GM18870 (cell line): Measurements from ENCODE around the gene COASY.

ENCODE experiments used
- ATAC-seq: cut with Tn5 transposase; IDR thresholded peaks from one replicate; pipeline ENCODE4 v1.9.1; 2021; ENCODE audit warnings: moderate library complexity; ENCODE audit not compliant: unreplicated experiment

COASY gene

DNA sequence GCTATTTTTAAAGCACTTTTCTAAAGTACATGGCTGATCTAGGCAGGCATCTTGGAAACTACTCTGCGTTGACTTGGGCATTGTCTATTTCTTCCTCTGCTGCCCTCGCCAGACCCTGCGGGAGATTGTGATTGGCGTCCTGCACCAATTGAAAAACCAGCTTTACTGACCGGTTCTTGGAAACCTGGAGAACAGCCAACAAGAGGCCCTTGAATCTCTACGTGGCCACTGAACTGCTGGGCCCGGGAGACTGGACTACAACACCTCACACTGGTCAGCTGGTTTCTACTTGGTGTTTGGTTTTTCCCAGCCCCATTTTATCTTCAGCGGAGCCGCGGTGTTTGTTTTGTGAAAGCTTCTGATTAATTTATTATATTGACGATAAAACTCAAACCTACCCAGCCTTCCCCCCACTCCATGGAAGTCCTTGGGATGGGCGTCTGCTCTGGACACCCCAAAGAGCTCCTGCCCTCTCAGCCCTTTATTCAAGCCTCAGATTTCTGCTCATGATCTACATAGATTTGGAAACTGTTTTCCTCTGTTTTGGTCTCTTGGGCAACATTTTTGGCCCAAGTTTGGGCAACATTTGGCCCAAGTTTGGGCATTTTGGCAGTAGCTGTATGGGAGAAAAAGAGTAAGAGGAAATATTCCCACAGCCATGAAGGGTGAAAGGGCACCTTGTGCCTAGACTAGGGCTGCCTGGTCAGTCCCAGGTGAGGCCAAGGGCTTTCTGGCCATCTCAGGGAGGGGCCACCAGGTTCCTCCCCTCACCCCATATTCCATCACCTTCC, 9.7 kb downstream of the COASY start:
- no peak for ATAC-seq

DNA sequence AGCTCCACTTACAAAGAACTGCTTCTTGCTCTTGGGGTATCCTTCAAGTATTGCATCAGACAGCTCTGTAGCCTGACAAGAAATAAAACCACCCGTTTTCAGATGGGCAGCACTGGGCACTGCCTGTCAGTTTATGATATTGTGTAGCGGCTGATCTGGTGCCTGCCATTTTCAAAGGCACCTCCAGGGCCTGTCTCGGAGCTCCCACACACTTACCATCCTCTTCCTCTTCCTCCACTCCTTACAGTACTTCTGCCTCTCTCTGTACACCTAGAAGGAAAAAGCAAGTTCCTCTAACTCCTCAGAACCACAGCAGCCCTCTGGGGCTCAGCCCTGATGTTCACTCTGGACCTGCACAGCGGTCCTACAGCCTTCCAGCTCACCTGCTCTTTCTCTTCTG, 11.1 kb downstream of the COASY start:
- ATAC-seq = no peak

DNA sequence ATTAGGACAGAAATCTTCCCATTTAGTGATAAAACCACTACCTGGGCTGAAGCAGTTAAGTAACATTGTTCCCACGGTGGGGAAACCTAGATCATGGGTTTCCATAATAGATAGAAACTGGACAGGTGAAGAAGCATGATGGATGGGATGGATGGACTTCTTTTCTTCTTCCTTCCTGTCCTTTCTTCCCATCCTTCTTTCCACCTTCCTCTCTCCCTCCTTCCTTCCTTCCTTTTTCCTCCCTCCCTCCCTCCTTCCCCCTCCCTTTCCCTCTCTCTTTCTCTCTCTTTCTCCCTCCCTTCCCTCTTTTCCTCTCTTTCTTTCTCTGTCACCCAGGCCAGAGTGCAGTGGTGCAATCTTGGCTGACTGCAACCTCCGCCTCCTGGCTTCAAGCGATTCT, 12.5 kb downstream of the COASY start:
- ATAC-seq = no peak

DNA sequence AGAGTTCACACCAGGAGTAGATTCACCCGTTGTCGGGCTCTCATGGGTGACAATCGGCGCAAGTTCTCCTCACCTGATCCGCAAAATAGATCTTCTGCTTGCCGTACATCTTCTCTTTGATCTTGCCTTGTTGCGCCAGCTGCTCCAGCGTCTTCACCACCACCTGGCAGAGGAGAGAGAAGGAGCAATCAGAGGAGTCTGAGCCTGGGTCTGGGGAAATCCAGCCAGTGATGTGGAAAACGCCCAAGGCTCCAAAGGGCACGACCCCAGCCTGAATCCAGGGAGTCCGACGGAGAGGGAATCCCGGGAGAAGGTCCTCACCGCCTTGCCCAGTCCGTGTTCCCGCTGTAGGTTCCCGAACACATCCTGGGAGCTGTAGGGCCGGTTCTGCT, 15.2 kb downstream of the COASY start:
- ATAC-seq = no peak

DNA sequence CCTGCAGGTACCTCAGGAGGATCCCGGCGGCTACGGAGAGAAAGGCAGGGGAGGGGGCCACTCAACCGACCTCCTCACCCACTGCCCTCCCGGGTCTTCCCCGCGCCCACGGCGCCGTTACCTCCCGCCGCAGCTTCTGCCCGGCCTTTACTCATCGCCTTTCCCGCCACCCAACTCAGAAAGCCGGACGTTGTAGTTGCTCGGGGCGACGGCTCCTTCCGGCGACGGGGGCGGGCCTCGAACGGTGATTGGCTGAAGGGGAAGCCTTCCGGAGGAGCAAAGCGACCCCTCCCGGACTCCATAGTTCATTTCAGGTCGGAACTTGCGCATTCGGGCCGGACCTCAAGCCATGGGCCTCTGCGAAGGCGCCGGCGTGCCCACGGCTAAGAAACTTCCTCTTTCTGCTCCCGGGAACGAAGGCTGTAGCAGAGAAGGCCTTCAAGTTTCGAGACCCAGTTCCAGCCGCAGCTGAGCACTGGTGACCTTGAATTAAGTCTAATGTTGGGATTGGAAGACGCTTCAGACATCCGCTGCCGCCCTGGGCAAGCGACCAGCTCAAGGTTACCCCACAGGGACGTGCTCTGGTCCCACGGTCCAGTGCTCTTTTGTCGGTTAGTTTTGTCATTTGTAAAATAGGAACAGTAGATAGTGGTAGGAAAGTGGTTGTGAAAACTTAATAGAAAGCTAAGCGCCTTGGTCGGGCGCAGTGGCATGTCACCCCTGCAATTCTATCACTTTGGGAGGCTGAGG, 15.8 kb downstream of the COASY start, which contains the start of gene PSMC3IP:
PSMC3IP (minus strand) TSS at position 198 of the 750 bp plus-strand sequence; CDS start at position 155, 43 bp downstream.
- peak; percentile 54 for ATAC-seq

DNA sequence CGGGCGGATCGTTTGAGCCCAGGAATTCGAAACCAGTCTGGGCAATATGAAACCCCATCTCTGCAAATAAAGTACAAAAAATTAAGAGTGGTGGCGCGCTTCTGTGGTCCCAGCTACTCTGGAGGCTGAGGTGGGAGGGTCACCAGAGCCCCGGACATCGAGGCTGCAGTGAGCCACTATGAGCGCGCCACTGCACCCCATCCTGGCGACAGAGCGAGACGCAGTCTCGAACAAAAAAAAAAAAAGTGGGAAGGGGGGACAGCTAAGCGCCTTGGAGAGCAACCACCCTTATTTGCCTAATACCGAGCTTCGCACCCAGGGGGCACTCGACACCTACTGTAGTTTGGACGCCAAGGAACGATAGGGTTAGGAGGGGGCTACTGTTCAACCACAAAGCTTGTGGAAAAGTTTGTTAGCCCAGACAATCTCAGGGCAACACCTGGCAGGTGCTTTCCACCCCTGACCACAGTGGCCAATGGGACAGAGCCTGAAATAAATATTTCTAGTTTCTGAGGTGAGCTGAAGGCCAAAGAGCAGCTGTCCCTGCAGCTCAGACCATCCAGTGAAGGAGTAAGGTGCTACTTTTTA, 16.4 kb downstream of the COASY start:
- ATAC-seq = peak; percentile 51

DNA sequence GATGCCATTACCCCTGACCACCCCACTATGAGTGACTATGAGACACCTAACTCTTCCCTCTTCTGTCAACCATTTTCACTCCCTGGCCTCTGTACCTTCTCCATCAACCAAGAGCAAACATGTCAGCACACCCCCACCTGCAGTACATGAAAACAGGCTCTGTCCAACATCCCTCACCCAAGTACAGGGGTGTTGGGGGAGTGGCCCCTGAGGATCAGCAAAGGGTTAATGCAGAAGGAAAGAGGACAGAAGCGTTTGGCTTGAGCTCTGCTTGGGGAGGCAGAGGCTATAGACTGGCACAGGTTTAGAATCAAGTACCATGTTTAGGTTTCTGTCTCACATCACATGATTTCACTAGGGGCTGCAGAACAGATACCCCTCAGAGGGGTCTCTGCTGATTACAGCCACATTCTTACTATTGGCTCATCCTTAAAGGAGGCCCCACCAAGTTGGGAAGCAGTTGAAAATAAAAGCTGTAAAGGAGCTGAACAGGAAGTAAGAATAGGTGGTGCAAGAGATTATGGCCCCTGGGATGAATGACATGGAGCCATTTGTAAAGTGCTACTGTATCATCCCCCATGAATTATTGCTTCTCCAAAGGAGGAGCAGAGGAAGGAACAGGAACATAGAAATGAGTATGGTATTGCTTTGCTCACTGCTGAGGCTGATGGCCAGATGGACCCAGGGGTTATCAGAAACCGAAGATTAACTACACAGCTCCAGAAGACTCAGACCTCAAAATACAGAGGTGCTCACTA, 18.0 kb downstream of the COASY start:
- ATAC-seq = no peak

DNA sequence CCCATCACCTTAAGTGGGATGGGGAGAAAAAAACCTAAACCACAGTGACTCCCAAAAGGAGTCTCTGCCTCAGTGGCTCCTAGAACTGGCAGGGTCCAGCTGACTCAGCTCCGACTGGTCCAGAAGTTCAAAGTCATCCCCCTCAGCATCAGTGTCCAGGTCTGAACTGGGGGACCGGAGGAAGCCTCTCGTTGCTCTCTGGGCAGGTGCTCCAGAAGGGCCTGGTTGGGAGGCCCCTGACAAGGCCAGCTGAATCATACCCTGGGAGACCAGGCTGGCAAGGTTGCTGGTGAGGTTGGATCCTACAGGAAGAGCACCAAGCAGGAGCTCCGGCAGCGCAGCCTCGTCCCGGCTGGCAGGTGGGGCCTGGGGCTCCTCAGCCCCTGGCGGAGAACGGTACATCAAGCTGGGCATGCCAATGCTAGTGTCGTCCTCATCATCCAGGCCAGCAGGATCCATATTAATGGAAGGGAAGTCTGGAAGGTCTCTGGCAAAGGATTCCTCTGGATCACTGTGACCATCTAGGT, 19.9 kb downstream of the COASY start:
- ATAC-seq = no peak

DNA sequence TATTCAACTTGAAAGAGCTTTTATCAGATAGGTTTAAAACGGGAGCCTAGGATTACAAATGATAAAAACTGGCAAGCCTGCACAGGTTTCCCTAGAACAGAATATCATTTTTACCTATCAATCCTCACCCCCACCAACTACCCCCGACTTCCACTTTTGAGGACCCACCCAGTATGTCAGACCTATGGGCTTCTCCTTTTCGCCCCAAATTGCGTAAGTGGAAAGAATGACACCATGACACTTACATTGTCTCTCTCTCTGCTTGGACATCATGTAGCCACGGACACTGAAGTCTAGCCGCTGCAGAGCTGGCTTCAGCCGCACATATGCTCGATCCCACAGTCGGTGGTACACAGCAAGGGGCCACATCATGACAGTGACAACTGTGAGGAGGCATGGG, 22.9 kb downstream of the COASY start:
- no peak for ATAC-seq

DNA sequence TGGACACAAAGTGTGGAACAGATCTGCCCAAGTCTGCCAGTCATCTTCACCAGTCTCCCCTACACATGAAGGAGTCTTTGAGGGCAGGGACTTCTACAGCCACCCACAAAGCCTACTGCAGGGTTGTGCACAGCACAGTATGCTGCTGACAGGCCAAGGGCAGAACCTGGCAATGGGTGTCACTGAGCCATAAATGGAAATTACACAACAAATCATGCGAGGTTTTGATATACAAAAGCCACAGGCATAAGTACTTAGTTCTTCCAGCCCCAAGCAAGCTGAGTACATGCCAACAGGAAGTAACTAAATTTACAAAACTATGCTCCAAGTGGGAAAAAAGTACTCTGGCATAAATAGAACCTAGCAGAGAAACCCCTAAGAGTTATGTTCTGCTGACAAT, 23.4 kb downstream of the COASY start:
- no peak for ATAC-seq

DNA sequence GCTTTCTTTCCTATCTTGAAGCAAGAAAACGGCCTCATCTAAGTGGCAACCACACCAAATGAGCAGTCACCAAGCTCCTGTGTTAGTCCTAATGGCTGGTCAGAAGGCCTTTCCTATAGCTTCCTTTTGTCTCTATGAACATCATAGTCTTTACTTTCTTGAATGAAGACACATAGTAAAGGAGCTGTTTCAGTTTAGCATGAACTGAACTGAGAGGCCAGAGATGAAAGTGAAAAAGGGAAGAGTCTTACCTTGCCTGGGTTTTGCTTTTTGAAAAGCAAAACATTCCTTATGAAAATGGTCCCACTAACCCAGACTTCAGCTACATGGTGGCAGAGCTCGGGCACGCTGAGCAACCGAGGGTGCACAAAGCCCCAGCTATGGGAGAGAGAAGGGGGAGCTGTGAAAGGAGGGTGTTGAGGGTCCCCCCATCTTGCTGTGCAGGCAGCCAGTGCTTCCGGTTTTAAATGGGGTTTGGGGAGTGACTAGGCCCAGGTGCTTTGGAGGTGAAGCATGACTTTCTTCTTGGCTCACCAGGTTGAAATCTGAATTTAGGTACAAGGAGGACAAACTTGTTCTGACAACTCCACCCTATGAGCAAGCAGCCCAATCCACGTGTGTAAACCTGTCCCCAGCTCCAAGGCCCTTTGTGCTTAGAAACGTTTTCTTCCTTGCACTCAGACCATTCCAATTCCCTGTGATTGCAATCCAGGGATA, 24.7 kb downstream of the COASY start:
- ATAC-seq = no peak

DNA sequence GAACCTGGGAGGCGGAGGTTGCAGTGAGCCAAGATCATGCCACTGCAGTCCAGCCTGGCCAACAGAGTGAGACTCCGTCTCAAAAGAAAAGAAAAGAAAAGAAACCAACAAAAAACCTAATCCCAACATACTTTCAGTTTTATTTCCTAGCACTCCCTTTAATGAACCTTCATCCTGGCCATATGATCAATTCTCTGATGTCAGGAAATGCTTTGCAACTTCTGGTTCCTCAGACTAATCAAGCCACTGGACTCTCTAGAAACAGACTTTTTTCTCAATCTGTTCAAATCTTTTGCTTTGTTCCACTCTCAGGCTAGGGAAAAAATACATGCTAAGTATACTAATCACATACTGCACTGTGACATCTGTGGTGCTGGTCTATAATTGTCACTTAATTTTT, 28.9 kb downstream of the COASY start:
- ATAC-seq = no peak

DNA sequence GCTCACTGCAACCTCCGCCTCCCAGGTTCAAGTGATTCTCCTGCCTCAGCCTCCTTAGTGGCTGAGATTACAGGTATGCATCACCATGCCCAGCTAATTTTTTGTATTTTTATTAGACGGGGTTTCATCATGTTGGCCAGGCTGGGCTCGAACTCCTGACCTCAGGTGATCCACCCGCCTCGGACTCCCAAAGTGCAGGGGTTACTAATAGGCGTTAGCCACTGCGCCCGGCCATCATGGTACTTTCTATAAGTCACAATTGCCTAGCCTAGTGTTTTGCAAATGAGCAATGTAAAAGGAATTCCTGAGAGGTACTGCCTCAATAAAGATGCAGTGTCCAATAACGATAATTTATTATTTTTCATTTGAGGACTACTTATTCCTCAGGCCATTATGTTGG, 29.5 kb downstream of the COASY start:
- ATAC-seq = no peak

DNA sequence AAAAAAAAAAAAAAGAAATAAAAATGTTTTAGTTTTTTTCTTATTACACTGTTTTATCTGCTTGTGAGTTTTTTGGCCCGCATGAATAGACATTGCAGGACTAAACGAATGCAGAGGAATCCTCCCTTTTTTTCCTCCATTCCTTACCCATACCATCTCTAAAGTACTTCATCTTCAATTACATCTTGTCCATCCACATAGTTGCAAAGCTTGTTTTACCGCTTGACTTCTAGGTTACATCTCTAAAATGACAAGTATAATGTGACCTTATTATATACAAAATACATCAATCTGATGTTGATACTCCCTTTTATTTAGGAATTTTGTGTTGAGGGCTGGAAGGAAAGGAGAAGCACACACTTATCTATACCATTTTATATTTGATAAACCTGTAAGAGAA, 34.4 kb downstream of the COASY start:
- no peak for ATAC-seq

DNA sequence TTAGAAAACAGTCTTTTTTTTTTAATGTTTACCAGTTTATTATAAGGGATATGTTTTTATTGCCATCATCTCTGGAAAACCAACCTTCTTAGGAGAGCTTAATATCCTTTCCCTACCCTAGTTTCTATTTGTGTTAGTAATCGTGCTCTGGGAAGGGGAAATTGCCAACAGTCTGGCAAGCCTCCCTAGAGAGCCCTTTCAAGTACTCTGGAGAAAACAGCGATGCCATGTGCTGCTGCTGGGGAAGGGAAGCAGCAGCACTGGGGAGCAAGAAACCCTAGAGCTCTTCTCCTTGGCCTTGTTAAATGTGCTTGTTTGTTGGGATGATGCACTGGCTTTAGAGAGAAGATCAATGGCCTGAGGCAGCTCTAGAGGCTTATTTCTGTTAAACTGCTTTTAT, 37.0 kb downstream of the COASY start:
- no peak for ATAC-seq

DNA sequence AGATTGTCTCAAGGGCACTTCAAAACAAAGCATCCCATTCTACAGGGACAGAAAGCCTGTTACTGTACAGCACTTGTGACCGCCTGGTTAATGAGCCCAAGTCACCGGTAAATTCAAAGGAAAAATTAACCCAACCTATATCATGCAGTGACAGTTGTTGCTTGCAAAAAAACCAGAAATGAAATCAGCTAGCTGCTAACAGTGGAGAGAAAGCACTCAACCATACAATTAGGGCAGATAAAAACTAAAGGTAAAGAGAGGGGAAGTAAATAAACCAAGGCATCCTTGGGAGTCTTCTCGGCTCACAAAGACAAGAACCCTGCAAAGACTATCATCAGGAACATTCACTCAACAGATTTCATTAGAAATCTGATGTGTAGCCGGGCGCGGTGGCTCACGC, 41.4 kb downstream of the COASY start:
- ATAC-seq = no peak

DNA sequence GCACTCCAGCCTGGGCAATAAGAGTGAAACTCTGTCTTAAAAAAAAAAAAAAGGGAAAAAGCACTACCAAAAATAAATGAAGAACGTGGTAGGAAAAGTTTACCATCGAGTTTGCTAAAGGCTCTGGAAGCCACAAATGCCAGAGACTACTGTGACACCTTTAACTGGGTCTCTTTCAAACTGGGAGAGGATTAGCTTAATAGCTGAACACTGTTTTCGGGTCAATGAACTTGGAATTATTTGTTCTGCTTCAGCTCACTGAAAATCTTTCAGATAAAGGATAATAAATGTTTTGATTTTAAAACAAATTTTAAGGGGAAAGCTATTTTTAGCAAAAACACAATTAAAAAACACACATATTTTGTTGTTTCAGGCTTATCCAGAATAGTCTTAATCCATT, 45.8 kb downstream of the COASY start:
- ATAC-seq = no peak

DNA sequence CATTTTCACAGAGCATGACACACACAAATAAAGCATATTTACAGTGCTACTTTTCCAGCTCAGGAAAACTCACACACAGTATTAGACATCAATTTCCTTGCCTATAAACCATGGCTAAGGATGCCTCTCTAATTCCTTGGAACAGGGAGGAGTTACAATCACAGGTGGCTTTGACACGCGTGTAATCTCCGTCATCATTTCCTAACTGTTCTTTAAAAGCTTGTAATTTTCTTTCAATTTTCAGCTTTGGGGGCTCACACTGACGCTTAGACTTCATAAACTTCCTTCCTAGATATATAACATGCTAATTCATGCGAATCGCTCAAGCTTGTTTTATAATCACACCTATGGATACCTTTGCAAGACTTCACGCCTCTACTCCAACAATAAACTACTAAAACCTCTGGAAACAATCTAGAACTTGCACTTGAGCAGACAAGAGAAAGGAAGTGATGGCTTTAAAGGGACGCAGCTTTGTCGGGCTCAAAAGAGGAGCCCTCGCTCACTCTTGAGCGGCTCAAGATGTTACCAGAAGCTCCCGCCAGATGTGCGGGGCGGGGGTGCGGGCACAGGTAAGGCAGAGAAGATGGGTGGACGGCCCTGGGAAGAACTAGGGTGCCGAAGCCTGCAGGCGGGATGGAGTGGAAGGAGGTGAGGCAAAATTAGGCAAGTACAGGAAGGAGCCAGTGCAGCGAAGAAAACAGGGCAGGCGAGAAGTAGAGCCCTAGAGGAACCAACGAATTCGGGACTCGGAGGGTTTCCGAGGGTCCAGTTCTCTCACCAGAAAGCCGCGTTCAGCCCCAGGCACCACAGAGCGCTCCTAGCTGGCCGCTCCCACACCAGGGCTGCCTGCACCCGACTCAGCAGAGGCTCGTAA, 46.6 kb downstream of the COASY start:
- peak; percentile 28 for ATAC-seq

DNA sequence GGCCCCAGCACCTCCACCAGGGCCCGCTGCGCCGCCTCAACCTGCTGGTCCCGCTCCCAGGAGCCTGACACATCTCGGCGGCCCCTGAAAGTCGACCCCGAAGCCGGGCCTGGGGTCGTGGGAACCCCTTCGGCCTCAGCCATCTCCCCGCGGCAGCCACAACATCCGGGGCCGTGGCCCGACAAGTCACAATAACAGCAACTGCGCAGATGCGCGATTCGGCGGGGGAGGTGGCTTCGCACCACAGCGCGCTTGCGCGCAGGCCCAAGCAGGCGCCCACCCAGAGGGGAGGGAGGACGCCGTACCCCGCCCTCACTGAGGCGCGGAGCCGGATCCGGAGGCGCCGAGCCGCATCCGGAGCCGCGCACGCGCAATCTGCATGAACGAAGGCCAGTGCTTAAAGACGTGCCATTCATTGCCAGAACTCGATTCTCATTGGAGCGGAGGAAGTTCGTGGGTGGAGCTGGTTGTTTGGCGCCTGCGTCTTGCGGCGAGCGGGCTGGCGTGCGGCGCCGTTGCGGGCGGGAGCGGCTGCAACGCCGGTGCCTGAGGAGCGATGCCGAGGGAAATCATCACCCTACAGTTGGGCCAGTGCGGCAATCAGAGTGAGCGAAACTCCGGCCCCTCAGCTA, 47.4 kb downstream of the COASY start, which contains the start of the genes RETREG3 and TUBG1:
RETREG3 (minus strand) TSS at position 193 of the 632 bp plus-strand sequence; CDS start at position 143, 50 bp downstream.
TUBG1 (plus strand) TSS at position 502 of the 632 bp plus-strand sequence; CDS start at position 557, 55 bp downstream.
- peak; percentile 92 for ATAC-seq
